Hematopoietic multipotent progenitor cell treated with erythropoietin and hydrocortisone succinate and interleukin-3 and kit ligand, for 15 days (in vitro differentiated cells): ENCODE measurements around the gene PLA2G15.

Experiments used
- DNase-seq: peaks from one replicate; pipeline ENCODE4 v3.0.0-alpha.2; 2015; ENCODE audit warnings: low spot score

PLA2G15 gene

GRCh38 chr16:68232335-68232734 lies 12.8 kb upstream of the PLA2G15 start:
- DNase-seq: no peak

DNA sequence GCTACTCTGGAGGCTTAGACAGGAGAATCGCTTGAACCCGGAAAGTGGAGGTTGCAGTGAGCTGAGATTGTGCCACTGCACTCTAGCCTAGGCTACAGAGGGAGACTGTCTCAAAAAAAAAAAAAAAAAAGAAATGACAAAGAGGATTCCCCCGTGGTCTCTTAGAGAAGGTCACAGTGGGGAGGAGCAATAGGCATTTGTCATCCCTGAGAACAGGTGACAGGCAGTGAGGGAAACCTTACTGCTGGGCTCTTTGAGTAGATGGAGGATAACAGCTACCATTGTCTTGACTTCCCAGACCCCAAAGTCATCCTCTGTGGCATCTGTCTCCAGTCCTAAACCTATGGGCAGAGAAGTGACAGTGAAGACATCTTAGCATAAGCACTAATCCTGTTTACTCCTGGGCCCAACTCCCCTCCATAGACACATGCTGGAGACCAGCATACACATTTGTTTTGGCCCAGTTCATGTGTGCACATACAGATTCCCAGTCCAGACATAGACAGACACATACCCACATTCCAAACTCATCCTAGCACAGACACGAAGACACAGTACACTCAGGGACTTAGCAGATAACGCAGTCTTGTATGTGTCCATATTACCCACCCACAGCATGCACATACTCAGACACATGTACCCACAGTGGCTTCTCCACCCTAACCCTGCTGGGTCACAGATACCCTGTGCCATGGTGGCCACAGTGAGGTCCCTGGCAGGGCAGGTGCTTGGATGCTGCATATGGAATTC lies 11.9 kb upstream of the PLA2G15 start:
- DNase-seq: no peak

DNA sequence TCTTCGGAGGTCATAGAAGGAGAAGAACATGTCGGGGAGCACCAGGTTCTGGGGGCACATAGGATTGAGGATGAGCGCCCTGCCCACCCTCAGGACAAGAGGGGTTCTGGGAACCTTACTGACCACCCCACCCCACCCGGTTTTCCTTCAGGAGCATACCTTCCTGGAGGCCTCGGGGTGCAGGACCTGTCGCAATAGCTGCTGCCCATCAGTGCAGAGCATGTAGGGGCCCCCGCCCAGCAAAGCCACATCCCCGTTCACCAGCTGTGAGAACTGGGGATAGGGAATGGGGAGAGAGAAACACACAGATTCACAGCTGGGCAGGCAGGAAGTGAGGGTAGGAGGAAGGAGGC lies 11.4 kb upstream of the PLA2G15 start:
- DNase-seq: no peak

DNA sequence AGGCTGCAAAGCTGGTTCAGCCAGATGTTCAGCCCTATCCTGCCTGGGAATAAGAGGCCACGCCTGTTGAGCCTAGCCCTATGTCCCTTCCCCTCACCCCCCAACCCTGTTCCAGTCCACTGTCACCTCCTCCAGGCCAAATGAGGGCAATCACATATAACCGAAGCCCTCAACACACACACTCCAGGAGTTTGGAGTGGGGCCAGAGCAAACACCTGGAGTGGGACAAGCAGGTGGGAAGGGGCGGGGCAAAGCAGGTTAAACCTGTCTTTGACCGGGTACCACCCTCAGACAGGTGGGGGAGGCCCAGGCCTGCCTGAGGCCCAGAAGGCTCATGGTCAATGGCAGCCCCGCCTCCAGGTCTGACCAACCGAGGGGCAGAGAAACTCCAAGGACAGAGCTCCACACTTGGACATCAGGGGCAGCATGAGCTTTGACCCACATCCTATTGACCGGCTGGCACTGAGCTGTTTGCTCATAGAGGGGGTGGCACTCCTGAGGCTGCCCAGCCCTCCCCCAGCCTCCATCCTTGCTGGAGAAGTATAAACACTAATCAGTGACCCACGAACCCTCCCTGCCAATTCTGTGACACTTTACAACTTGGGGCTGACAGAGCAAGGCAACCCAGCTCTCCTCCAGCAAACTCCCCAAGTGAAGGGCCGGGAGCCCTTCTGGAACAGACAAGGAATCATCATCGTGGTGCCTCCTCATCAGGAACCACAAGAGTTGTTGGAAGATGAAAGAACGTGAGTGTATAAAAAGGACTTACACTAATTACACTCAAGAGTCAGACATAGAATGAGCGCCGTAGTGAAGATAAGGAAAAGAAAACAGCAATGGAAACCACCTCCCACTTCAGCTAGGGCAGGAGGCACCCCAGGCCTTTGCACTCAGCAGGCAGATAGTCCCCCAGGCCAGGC lies 10.7 kb upstream of the PLA2G15 start:
- no peak for DNase-seq

GRCh38 chr16:68235108-68235886 lies 9.9 kb upstream of the PLA2G15 start:
- no peak for DNase-seq

- DNase-seq: no peak
Observed at GRCh38 chr16:68235887-68236136, 9.4 kb upstream of the PLA2G15 start, which contains the start of gene ESRP2. Gene ESRP2 (minus strand): TSS chr16:68236127. CDS start chr16:68236045, 82 bp downstream.

- DNase-seq: peak; percentile 64
Observed at GRCh38 chr16:68236137-68236825, 8.9 kb upstream of the PLA2G15 start.

DNA sequence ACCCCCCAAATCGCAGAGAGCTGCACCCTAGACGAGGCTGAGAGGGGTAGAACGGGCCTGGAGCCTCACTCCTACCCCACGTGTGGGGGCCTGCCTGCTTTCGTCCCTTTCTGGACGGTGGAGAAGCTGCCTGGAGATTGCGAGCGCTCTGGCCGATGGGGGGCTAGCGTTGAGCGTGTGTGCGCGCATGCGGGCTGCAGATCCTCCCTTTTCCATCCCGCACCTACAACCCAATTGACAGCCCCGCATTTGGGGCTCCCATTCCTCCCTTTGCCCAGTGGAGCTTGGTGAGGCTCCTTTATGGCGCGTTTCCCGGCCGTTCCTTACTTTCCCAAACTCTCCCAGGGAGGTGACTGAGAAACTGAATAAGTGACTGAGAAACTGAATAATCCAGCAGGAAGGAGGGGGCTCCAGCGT lies 8.3 kb upstream of the PLA2G15 start:
- DNase-seq: no peak

DNA sequence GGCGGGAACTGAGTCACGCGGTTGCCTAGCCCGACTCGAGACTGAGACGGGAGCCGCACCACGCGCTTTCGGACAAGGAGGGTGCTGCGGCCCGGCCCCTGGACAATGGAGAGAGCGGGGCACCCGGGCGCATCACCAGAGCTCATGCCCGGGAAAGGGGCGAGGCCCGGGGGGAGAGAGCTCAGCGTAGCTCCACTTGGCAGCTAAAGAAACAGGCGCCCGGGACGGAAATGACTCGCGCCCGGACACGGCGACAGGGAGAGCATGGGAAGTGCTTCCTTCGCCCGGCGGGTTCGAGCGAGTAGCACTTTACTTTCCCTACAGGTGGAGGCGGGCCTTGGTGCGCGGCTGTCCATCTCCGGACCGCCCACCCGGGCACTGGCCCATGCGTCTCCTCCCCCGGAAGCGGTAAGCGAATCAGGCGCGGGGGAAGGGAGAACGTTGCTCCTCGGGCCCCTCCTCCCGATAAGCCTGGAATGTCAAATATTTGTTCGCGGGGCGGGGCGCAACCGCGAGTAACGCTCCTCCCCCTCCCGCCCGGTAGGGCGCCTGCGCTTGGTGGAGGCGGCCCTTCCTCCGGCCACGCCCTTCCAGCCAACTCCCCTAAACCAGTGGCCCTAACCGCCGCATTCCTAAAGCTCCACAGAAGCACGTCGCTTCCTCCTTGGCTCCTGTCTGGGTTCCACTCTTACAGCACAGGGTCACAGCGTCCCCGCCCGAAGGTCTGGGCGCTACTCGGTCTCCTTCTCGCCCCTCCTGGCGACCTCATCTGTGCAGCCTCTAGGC lies 7.7 kb upstream of the PLA2G15 start:
- peak; percentile 98 for DNase-seq

GRCh38 chr16:68238029-68238345 lies 7.2 kb upstream of the PLA2G15 start:
- no peak for DNase-seq

DNA sequence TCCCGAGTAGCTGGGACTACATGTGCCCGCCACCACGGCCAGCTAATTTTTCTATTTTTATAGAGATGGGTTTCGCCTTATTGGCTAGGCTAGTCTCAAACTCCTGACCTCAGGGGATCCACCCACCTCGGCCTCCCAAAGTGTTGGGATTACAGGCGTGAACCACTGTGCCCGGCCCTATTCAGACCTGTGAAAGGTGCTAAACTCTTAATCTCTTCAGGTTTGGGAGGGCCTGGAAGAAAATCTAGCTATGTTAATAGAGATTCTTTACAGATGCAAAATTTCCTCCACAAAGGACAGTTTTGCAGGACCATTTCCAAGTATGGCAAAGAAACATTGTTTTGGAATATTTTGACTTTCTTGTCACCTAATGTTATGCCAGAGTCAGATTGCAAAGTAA lies 3.1 kb upstream of the PLA2G15 start:
- no peak for DNase-seq

- no peak for DNase-seq
Observed at GRCh38 chr16:68242926-68243858, 2.0 kb upstream of the PLA2G15 start.

GRCh38 chr16:68244481-68244902 lies 681 bp upstream of the PLA2G15 start:
- no peak for DNase-seq

- DNase-seq: no peak
Observed at GRCh38 chr16:68246121-68246520, 948 bp downstream of the PLA2G15 start.

DNA sequence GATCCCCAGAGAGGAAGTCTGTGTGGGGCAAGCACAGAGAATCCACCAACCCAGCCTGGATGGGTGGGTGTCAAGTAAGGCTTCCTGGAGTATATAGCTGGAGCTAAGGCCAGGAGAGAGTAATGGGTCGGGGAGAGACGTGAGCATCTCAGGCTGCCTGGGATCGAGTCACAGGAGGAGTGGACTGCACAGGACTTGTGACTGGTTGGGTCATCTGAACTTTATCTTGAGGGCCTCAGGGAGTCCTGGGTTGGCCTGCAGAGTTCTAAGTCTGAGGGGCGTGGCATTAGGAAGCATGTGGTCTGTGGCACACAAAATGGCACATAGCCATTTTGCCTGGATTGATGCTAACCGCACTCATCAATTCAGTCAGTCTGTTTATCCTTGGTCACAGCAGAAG lies 1.5 kb downstream of the PLA2G15 start:
- no peak for DNase-seq

DNA sequence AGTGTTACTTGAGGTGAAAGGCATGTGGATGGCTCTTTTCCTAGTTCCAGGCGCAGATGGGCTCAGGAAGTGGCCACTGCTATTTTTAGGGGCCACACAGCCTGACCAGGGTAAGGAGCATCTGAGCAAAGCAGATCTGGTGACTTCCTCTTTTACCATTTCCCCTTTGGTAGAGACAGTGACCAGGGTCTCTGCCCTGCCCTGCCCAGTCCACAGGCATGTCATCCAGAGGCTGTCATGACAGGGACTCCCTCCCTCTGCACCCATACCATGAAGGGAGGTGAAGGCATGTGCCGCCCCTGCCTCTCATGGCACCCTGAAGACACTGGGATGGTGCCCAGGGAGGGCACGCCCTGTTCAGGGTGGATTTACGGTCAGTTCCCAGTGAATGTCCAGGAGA lies 2.2 kb downstream of the PLA2G15 start:
- no peak for DNase-seq

- no peak for DNase-seq
Observed at GRCh38 chr16:68247932-68248331, 2.8 kb downstream of the PLA2G15 start.

- DNase-seq: no peak
Observed at GRCh38 chr16:68249371-68249770, 4.2 kb downstream of the PLA2G15 start.

- no peak for DNase-seq
Observed at GRCh38 chr16:68250951-68251350, 5.8 kb downstream of the PLA2G15 start.

DNA sequence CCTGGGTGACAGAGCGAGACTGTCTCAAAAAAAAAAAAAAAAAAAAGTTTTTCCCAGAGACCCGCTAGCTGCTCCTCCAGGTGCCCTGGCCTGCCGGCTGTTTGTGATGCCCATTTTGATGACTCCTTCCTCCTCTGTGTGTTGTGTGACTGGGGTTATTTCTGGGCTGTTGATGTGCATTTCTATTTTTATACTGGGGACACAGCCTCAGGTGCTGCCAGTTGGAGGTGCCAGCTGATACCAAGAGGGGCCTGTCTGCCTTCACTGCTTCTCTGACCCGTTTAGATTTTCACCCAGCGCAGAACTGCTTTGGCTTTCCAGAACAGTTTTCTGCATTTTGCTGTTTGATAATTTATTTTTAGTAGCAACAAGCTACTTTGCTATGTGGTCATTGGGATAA lies 6.7 kb downstream of the PLA2G15 start:
- no peak for DNase-seq
